ENCODE measurements around the gene NPLOC4. TPM values are rescaled to one million over a fixed set of nuclear protein-coding genes. Genes with fewer than 3 reads are reported as not detected.

NPLOC4 gene
- total RNA-seq, 3 donors from 2014 or later, result 56.0 to 69.0 (median 57.8) TPM

- intact Hi-C loops (cut with DNase I; ENCODE audit: low total_unique reads), result no loop called here
- no peaks in the 10 kb centered on the region for H3K27me3 ChIP-seq
- H3K4me3 ChIP-seq, result peak overlapping the region; percentile 78 to 99 (median 98)
- TF ChIP-seq CTCF (IDR thresholded peaks at IDR 0.05), result no peak
- TF ChIP-seq POLR2AphosphoS5 (IDR thresholded peaks at IDR 0.05), result no peak
- TF ChIP-seq POLR2A (IDR thresholded peaks at IDR 0.05), result no peak
- H3K27ac ChIP-seq, result no peak overlapping the region
- DNase-seq (ENCODE audit: low spot score in 2 of 2), result no peak
- no peaks in the 10 kb centered on the region for H3K9me3 ChIP-seq
- peaks cover 0 to 13% of the 10 kb centered on the region in 2 donors for H3K4me1 ChIP-seq
- H3K36me3 ChIP-seq, result no peaks in the 10 kb centered on the region
These were observed 30.8 kb upstream of the NPLOC4 start for GRCh38 chr17:81667754-81668153.

GRCh38 chr17:81666342-81667191 lies 29.7 kb upstream of the NPLOC4 start, which contains the start of the genes CCDC137 and OXLD1:
TSS of gene CCDC137 (plus strand) at chr17:81666737. CDS start at chr17:81666767, 30 bp downstream.
TSS of gene OXLD1 (minus strand) at chr17:81666605. CDS start at chr17:81666577, 28 bp downstream.
- Histone ChIP-seq H3K36me3 (no peaks in the 10 kb centered on the region), H3K27ac (peak within 1 kb of the TSS; percentile 91 to 93), H3K4me1 (peaks cover 0 to 13% of the 10 kb centered on the region in 2 donors), H3K4me3 (peak within 1 kb of the TSS; percentile 78 to 99 (median 98)), H3K9me3 (no peaks in the 10 kb centered on the region), H3K27me3 (no peaks in the 10 kb centered on the region)
- peak; percentile 93 to 96 for DNase-seq (ENCODE audit: low spot score in 2 of 2)
- TF ChIP-seq CTCF (IDR thresholded peaks at IDR 0.05) (no peak), POLR2AphosphoS5 (IDR thresholded peaks at IDR 0.05) (peak; percentile 79 to 96 (median 93)), POLR2A (IDR thresholded peaks at IDR 0.05) (peak; percentile 79)
- intact Hi-C loops (cut with DNase I; ENCODE audit: low total_unique reads), result no loop called here

- no peak for DNase-seq (ENCODE audit: low spot score in 2 of 2)
- H3K9me3 ChIP-seq, result no peaks in the 10 kb centered on the region
- H3K27ac ChIP-seq, result peak overlapping the region; percentile 91 to 93
- H3K4me1 ChIP-seq, result peaks cover 0 to 13% of the 10 kb centered on the region in 2 donors
- no peak for TF ChIP-seq POLR2AphosphoS5 (IDR thresholded peaks at IDR 0.05)
- no peak for TF ChIP-seq CTCF (IDR thresholded peaks at IDR 0.05)
- no peak for TF ChIP-seq POLR2A (IDR thresholded peaks at IDR 0.05)
- no peaks in the 10 kb centered on the region for H3K27me3 ChIP-seq
- no peaks in the 10 kb centered on the region for H3K36me3 ChIP-seq
- intact Hi-C loops (cut with DNase I; ENCODE audit: low total_unique reads), result no loop called here
- H3K4me3 ChIP-seq, result peak overlapping the region; percentile 78 to 99 (median 98)
These were observed 29.1 kb upstream of the NPLOC4 start for GRCh38 chr17:81666092-81666341.

- H3K27ac ChIP-seq, result peak overlapping the region; percentile 91 to 93
- intact Hi-C loops (cut with DNase I; ENCODE audit: low total_unique reads), result no loop called here
- TF ChIP-seq CTCF (IDR thresholded peaks at IDR 0.05), result no peak
- no peak for TF ChIP-seq POLR2A (IDR thresholded peaks at IDR 0.05)
- no peak for TF ChIP-seq POLR2AphosphoS5 (IDR thresholded peaks at IDR 0.05)
- H3K4me1 ChIP-seq, result peaks cover 0 to 13% of the 10 kb centered on the region in 2 donors
- peak overlapping the region; percentile 78 to 99 (median 98) for H3K4me3 ChIP-seq
- DNase-seq (ENCODE audit: low spot score in 2 of 2), result no peak
- no peaks in the 10 kb centered on the region for H3K9me3 ChIP-seq
- H3K27me3 ChIP-seq, result no peaks in the 10 kb centered on the region
- no peaks in the 10 kb centered on the region for H3K36me3 ChIP-seq
These were observed 28.5 kb upstream of the NPLOC4 start for GRCh38 chr17:81665205-81666091.
